ENCODE data around the gene SCD.
"Not testable (repeated sequence)": the region's sequence is repeated elsewhere in the genome, so short reads cannot be mapped to it uniquely, and the experiment has no call there.

SCD gene

DNA sequence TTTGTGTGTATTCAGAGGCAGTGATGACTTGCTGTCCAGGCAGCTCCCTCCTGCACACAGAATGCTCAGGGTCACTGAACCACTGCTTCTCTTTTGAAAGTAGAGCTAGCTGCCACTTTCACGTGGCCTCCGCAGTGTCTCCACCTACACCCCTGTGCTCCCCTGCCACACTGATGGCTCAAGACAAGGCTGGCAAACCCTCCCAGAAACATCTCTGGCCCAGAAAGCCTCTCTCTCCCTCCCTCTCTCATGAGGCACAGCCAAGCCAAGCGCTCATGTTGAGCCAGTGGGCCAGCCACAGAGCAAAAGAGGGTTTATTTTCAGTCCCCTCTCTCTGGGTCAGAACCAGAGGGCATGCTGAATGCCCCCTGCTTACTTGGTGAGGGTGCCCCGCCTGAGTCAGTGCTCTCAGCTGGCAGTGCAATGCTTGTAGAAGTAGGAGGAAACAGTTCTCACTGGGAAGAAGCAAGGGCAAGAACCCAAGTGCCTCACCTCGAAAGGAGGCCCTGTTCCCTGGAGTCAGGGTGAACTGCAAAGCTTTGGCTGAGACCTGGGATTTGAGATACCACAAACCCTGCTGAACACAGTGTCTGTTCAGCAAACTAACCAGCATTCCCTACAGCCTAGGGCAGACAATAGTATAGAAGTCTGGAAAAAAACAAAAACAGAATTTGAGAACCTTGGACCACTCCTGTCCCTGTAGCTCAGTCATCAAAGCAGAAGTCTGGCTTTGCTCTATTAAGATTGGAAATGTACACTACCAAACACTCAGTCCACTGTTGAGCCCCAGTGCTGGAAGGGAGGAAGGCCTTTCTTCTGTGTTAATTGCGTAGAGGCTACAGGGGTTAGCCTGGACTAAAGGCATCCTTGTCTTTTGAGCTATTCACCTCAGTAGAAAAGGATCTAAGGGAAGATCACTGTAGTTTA lies 15.8 kb downstream of the SCD start:
- DNase-seq (ENCODE audit: low read depth): no peak

GRCh38 chr10:100364175-100364574 lies 17.1 kb downstream of the SCD start:
- no peak for DNase-seq (ENCODE audit: low read depth)

- DNase-seq (ENCODE audit: low read depth): no peak
Measured at GRCh38 chr10:100364735-100365391, 17.8 kb downstream of the SCD start.

DNA sequence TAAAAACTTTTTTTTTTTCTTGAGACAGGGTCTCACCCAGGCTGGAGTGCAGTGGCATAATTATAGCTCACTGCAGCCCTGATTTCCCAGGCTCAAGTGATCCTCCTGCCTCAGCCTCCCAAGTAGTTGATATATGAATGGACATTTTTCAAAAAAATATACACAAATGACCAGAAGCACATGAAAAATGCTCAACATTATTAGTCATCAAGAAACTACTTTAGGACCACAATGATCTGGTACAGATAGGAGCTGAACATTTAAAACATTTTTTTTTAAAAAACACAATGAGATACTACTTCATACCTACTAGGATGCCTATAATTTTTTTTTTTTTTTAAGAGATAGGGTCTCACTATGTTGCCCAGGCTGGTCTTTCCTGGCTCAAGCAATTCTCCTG lies 21.7 kb downstream of the SCD start:
- DNase-seq (ENCODE audit: low read depth): no peak

- peak; percentile 63 for DNase-seq (ENCODE audit: low read depth)
Measured at GRCh38 chr10:100370714-100371481, 23.9 kb downstream of the SCD start.

GRCh38 chr10:100371482-100372027 lies 24.5 kb downstream of the SCD start:
- no peak for DNase-seq (ENCODE audit: low read depth)

- DNase-seq (ENCODE audit: low read depth): no peak
Measured at GRCh38 chr10:100372415-100373297, 25.6 kb downstream of the SCD start.

DNA sequence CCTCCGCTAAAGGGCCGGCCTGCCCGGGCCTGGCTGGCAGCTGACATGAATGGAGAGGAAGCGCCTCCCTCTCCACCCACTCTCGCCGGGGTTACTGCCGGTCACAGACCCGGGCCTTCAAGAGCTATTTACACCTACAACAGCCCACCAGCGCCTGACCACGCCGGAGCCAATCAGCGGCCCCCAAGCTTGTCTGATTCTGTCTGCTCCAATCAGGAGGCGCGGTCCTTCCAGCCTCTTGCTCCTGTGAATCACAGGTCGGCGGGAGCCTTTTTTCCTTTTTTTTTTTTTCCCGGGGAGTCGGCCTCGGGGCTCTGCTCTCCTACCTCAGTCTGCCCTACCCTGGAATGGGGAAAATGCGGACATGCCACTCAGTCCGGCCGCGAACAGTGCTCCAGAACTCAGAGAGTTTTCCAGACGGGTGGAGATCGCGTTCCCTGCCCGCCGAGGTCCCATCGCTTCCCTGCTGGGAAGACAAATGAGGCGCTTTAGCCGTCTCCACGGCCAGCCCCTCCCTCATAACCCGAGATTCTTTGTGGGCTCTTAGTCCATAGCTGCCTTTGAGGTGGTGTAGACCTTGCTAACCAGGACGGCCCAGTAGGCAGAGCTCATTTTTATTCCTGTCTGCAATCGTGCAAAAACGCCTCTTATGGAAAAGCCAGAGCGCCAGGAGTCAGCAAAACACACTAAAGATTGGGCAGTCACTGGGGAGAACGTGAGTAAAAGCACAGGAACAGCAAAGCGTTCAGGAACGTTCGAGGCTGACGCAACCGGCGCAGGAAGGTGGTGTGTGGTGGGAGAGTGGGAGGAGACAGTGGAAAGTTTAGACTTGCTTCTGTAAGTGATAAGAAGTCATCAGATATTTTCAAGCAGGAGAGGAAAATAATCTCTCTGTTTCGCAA lies 26.5 kb downstream of the SCD start:
- peak; percentile 91 for DNase-seq (ENCODE audit: low read depth)

DNA sequence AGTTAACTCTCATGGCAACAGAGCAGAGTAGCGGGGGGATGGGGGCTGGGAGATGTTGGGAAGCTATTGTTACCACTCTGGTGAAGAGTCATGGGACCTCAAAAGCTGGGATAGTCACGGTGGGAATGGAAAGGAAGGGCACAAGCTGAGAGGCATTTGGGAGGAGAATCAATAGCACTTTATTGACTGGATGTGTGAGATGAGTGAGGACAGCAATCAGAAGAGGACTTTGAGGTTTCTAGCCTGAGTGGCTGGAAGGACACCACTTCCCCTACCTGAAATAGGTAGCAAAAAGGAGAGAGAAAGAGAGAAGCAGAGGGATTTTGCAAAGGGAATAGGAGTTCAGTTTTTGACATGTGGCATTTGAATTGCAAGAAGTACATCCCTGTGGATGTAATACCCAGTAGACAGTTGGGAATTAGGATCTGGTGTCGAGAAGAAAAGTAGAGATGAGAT lies 27.2 kb downstream of the SCD start:
- DNase-seq (ENCODE audit: low read depth): no peak

- DNase-seq (ENCODE audit: low read depth): not testable (repeated sequence)
Measured at GRCh38 chr10:100374677-100375353, 27.8 kb downstream of the SCD start.

GRCh38 chr10:100376656-100377055 lies 29.6 kb downstream of the SCD start:
- not testable (repeated sequence) for DNase-seq (ENCODE audit: low read depth)

- no peak for DNase-seq (ENCODE audit: low read depth)
Measured at GRCh38 chr10:100377830-100378229, 30.8 kb downstream of the SCD start.

- no peak for DNase-seq (ENCODE audit: low read depth)
Measured at GRCh38 chr10:100380400-100380799, 33.4 kb downstream of the SCD start.

DNA sequence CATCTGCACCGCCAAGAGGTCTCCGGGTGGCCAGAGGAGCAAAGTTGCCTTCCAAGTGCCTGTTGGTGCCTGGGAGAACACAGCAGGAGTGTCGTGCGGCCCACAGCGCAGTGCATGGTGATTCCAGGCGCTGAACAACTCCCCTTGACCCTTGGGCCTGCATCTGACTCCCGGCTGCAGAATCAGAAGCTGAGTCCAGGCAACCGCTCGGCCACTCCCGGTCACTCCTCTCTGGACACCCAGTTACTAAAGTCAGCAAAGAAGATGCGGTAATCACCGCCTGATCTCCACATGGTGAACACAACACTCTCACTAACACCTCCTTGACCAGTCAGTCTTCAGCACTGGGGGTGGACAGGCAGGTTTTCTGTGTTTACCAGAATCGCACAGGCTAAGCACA lies 35.5 kb downstream of the SCD start:
- DNase-seq (ENCODE audit: low read depth): no peak

- DNase-seq (ENCODE audit: low read depth): no peak
Measured at GRCh38 chr10:100383251-100383650, 36.2 kb downstream of the SCD start.

DNA sequence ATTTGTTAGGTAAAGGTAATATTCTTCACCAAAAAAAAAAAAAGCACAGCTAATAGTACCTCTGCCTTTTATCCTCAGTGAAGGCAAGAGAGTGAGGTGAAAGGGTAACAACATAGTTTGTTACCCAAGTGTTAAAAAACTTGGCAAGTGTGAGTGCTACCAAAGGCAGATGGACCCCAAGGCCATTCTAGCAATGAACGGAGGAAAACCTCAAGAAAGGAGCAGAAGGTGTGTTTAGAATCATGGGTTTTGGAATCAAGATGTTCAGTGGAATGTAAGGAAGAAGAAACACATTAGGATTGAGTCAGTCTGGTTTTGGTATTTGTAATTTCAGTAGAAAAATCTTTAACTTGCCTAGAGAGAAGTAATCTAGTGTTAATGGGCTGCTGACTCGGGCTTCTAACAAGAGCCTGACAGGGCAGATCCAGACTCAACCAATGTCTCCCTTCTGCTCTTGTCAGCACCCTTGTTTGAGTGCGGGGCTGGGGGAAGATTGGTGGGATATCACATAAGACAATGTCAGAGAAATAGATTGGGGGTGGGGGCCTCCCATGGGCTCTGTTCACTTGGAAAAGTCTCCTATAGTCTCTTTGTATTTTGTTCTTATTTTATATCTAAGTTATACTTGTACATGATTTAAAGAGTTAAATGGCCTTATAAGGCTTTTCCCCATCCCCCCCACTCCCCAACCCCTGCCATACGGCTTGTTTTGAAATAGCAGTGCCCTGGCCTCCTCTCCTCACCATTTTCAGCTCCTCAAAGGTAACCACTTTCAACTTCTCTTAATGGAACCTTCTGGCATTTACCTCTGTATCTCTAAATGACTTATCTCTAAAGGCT lies 44.4 kb downstream of the SCD start:
- no peak for DNase-seq (ENCODE audit: low read depth)

DNA sequence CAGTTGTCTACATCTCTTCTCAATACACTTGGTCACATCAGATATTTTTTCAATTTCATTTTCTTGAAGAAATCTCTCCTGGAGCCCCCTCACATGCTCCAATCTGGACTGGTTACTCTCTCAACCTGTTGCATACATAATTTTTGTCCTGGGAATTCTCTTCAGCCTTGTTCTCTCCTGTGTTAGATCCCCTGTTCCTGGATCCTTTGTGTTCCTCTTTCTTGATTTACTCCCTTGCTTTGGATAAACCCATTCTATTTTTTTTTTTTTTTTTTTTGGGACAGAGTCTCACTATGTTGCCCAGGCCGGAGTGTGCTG lies 45.6 kb downstream of the SCD start:
- DNase-seq (ENCODE audit: low read depth): no peak

DNA sequence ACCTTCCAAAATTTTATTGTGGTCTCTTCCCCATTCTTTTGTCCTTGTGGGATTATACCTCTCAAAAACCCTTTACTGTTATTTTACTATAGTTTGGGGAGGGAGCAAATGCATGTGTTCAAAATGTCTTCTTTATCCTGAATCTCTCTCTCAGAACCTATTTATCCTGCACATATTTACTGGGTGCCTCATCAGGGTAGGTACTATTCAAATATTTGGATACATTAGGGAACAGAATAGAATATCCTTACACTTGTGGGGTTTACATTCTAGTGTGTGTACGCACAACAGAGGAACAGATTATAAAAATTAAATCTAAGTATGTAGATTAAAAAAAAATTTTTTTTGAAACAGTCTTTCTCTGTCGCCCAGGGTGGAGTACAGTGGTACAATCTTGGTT lies 48.6 kb downstream of the SCD start:
- DNase-seq (ENCODE audit: low read depth): no peak

DNA sequence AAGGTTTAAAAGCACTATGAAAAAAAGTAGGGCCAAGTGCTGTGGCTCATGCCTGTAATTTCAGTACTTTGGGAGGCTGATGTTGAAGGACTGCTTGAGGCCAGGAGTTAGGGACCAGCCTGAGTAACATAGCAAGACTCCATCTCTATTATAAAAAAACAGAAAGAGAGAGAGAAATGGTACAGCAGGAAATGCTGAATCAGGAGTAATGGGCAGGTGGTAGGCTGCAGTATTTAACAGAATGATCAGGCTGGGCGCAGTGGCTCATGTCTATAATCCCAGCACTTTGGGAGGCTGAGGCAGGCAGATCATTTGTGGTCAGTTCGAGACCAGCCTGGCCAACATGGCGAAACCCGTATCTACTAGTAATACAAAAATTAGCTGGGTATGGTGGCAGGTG lies 49.6 kb downstream of the SCD start:
- no peak for DNase-seq (ENCODE audit: low read depth)
